ENCODE results near the gene ATAD3A. TPM values are rescaled to one million over a fixed set of nuclear protein-coding genes. Genes with fewer than 3 reads are reported as not detected.

The ATAD3A gene
- total and polyA plus RNA-seq, 2 of the 4 experiments (the other 2 are of a cell fraction), result 27.2 to 34.0 TPM

GRCh38 chr1:1489231-1489630, 22.7 kb upstream of the ATAD3A start:
- no peak overlapping the region for H3K18ac ChIP-seq (ENCODE audit: low read depth, low read length)
- no peak overlapping the region for H3K27ac ChIP-seq (ENCODE audit: insufficient read depth, low read length)
- ATAC-seq (ENCODE audit: low read depth) (no peak), DNase-seq (no peak)
- H3K9ac ChIP-seq (ENCODE audit: low read depth, low read length), result no peak overlapping the region
- H2BK15ac ChIP-seq (ENCODE audit: low read depth, low read length), result no peak overlapping the region
- no peak overlapping the region for H2BK20ac ChIP-seq (ENCODE audit: low read depth, low read length)
- peaks cover 56% of the 10 kb centered on the region for H3K36me3 ChIP-seq (ENCODE audit: control insufficient read depth, insufficient read depth, low read length)
- H2AFZ ChIP-seq (replicated peaks; ENCODE audit: low read length, poor library complexity), result no peak overlapping the region
- H2AK5ac ChIP-seq (ENCODE audit: low read depth, low read length), result no peak overlapping the region
- in situ Hi-C loops (cut with MboI; ENCODE audit: low sequenced_read_pairs) (no loop called here), dilution Hi-C loops (cut with HindIII; ENCODE audit: low sequenced_read_pairs, unreplicated experiment) (no loop called here), intact Hi-C loops (cut with micrococcal nuclease) (no loop called here)
- H4K20me1 ChIP-seq (ENCODE audit: insufficient read depth, low read length), result no peaks in the 10 kb centered on the region
- no peaks in the 10 kb centered on the region for H3K4me1 ChIP-seq (ENCODE audit: control insufficient read depth, insufficient read depth, low read length)
- no peak overlapping the region for H4K8ac ChIP-seq (ENCODE audit: low read depth in 2 of 2, low read length in 2 of 2)
- ChIA-PET POLR2A (ENCODE audit: unreplicated experiment) (no interaction called here), CTCF (no interaction called here)
- no peak overlapping the region for H3K23ac ChIP-seq (ENCODE audit: low read depth, low read length)
- no peak overlapping the region for H3K14ac ChIP-seq (replicated peaks; ENCODE audit: low read depth, low read length)
- H2BK5ac ChIP-seq (ENCODE audit: low read depth, low read length, poor library complexity, severe bottlenecking), result no peak overlapping the region
- H3K4ac ChIP-seq (ENCODE audit: low read depth, low read length), result no peak overlapping the region
- H3K56ac ChIP-seq (ENCODE audit: extremely low read depth, insufficient read depth, low read length), result no peak overlapping the region
- 99% methylated on average over 13 of the region's 16 CpGs; no CpG with 5 or more reads in 1 of the 2 experiments for WGBS, 2 experiments (ENCODE audit: extremely low coverage in 2 of 2, insufficient read length in 1 of 2)
- TF ChIP-seq USF2 (IDR thresholded peaks at IDR 0.05; ENCODE audit: low read depth, low read length), result no peak
- TF ChIP-seq NFE2L2 (IDR thresholded peaks at IDR 0.05; ENCODE audit: low read depth, low read length), result no peak
- no peak for TF ChIP-seq FOS (IDR thresholded peaks at IDR 0.05; ENCODE audit: low read depth, low read length)
- TF ChIP-seq MAFK (IDR thresholded peaks at IDR 0.05; ENCODE audit: low read depth, low read length), result no peak
- TF ChIP-seq MXI1 (IDR thresholded peaks at IDR 0.05; ENCODE audit: borderline replicate concordance, low read depth, low read length), result no peak
- TF ChIP-seq POLR2A (IDR thresholded peaks at IDR 0.05; ENCODE audit: low read depth, low read length), result no peak
- no peak for TF ChIP-seq CTCF (conservative IDR thresholded peaks at IDR 0.05; ENCODE audit: low read depth, low read length)
- TF ChIP-seq RFX5 (IDR thresholded peaks at IDR 0.05; ENCODE audit: low read depth, low read length), result no peak
- TF ChIP-seq BHLHE40 (IDR thresholded peaks at IDR 0.05; ENCODE audit: low read depth, low read length), result no peak
- no peak for TF ChIP-seq CHD1 (IDR thresholded peaks at IDR 0.05; ENCODE audit: low read depth, low read length)
- no peak for TF ChIP-seq MAZ (IDR thresholded peaks at IDR 0.05; ENCODE audit: borderline replicate concordance, low read depth, low read length)
- no peak for TF ChIP-seq SMC3 (IDR thresholded peaks at IDR 0.05; ENCODE audit: low read depth, low read length)
- no peak for TF ChIP-seq CEBPB (IDR thresholded peaks at IDR 0.05; ENCODE audit: low read depth, low read length)
- TF ChIP-seq, protein P1, sequence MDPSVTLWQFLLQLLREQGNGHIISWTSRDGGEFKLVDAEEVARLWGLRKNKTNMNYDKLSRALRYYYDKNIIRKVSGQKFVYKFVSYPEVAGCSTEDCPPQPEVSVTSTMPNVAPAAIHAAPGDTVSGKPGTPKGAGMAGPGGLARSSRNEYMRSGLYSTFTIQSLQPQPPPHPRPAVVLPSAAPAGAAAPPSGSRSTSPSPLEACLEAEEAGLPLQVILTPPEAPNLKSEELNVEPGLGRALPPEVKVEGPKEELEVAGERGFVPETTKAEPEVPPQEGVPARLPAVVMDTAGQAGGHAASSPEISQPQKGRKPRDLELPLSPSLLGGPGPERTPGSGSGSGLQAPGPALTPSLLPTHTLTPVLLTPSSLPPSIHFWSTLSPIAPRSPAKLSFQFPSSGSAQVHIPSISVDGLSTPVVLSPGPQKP (IDR thresholded peaks at IDR 0.05; ENCODE audit: borderline replicate concordance, low read depth, low read length), result no peak
- TF ChIP-seq RAD21 (IDR thresholded peaks at IDR 0.05; ENCODE audit: low read length), result no peak
- no peak for TF ChIP-seq RCOR1 (IDR thresholded peaks at IDR 0.05; ENCODE audit: insufficient replicate concordance, low read length)
- H3K4me3 ChIP-seq (ENCODE audit: insufficient read depth, low read depth, low read length), result no peak overlapping the region
- no peaks in the 10 kb centered on the region for H3K9me1 ChIP-seq (ENCODE audit: insufficient read depth, low read length)
- H2AK9ac ChIP-seq (replicated peaks; ENCODE audit: low read depth, low read length, poor library complexity), result no peak overlapping the region
- no TSS peak for BruUV-seq (replicated peaks)
- no peak overlapping the region for H4K5ac ChIP-seq (ENCODE audit: low read depth, low read length)
- H3K79me1 ChIP-seq (ENCODE audit: low read depth in 1 of 2, low read length in 2 of 2), result peaks cover 3 to 4% of the 10 kb centered on the region in 2 experiments; a peak in 2 of 4 replicates
- no peaks in the 10 kb centered on the region; the same call in none of the 2 replicates for H3K9me3 ChIP-seq (ENCODE audit: control insufficient read depth, insufficient read depth, low read length)
- H3K4me2 ChIP-seq (ENCODE audit: low read depth, low read length), result no peak overlapping the region
- no peak overlapping the region for H2BK120ac ChIP-seq (ENCODE audit: low read depth, low read length)
- H4K91ac ChIP-seq (ENCODE audit: insufficient read depth, low read depth, low read length), result no peak overlapping the region
- H3K27me3 ChIP-seq (ENCODE audit: control insufficient read depth, insufficient read depth, low read length), result no peaks in the 10 kb centered on the region

Measured in IMR-90 (cell line).